H9 (cell line): ENCODE measurements around the gene RAI1. TPM values are rescaled to one million over a fixed set of nuclear protein-coding genes. Genes with fewer than 3 reads are reported as not detected.

Experiments
- DNase-seq: peaks from one replicate; pipeline ENCODE4 v3.0.0-alpha.2; 2017
- H2AFZ ChIP-seq: one replicate; pipeline ENCODE4 v1.6.1; 2013; ENCODE audit warnings: mild to moderate bottlenecking, low read length, control low read depth, moderate library complexity
- H2AK5ac ChIP-seq: 2 replicates; pipeline ENCODE4 v1.6.1; 2013; ENCODE audit warnings: low read length, control low read depth, mixed read lengths; ENCODE audit not compliant: insufficient read length
- H2BK120ac ChIP-seq: one replicate; pipeline ENCODE4 v1.6.1; 2013; ENCODE audit warnings: low read depth, mild to moderate bottlenecking, low read length, control low read depth, inconsistent platforms; ENCODE audit not compliant: poor library complexity, severe bottlenecking
- H2BK12ac ChIP-seq: 2 replicates; pipeline ENCODE4 v1.6.1; 2013; ENCODE audit warnings: low read length, control low read depth, mixed read lengths, low read depth; ENCODE audit not compliant: insufficient read length
- H2BK15ac ChIP-seq: 2 replicates; pipeline ENCODE4 v1.6.1; 2013; ENCODE audit warnings: low read depth, low read length, control low read depth
- H2BK20ac ChIP-seq: one replicate; pipeline ENCODE4 v1.6.1; 2013; ENCODE audit warnings: low read depth, mild to moderate bottlenecking, low read length, control low read depth, inconsistent platforms; ENCODE audit not compliant: poor library complexity, severe bottlenecking
- H2BK5ac ChIP-seq: 2 replicates; pipeline ENCODE4 v1.6.1; 2013; ENCODE audit warnings: low read length, control low read depth, mixed read lengths; ENCODE audit not compliant: insufficient read length
- H3K14ac ChIP-seq: 2 replicates; pipeline ENCODE4 v1.6.1; 2013; ENCODE audit warnings: low read length, control low read depth; ENCODE audit not compliant: insufficient read depth
- H3K18ac ChIP-seq: 2 replicates; pipeline ENCODE4 v1.6.1; 2013; ENCODE audit warnings: low read depth, mild to moderate bottlenecking, mixed read lengths, low read length, control low read depth; ENCODE audit not compliant: insufficient read length
- H3K23ac ChIP-seq: 2 replicates; pipeline ENCODE4 v1.6.1; 2013; ENCODE audit warnings: low read length, control low read depth, mixed read lengths, low read depth; ENCODE audit not compliant: insufficient read length
- H3K23me2 ChIP-seq: 2 replicates; pipeline ENCODE4 v1.6.1; 2013; ENCODE audit warnings: low read depth, mild to moderate bottlenecking, mixed read lengths, low read length, control low read depth; ENCODE audit not compliant: insufficient read length, poor library complexity, severe bottlenecking
- H3K27ac ChIP-seq: 2 replicates; pipeline ENCODE4 v1.5.1; 2013; ENCODE audit warnings: low read length, control low read depth, mixed read lengths, low read depth; ENCODE audit not compliant: insufficient read length
- H3K27me3 ChIP-seq: 2 replicates; pipeline ENCODE4 v1.6.1; 2013; ENCODE audit warnings: low read length, control low read depth, inconsistent platforms; ENCODE audit not compliant: insufficient read depth
- H3K4ac ChIP-seq: 2 replicates; pipeline ENCODE4 v1.6.1; 2013; ENCODE audit warnings: low read depth, mild to moderate bottlenecking, control low read depth, inconsistent platforms, low read length, moderate library complexity
- H3K4me1 ChIP-seq: 2 replicates; pipeline ENCODE4 v1.6.1; 2013; ENCODE audit warnings: low read length, control low read depth, inconsistent platforms; ENCODE audit not compliant: insufficient read depth
- H3K4me2 ChIP-seq: 2 replicates; pipeline ENCODE4 v1.6.1; 2013; ENCODE audit warnings: low read length, control low read depth, mixed read lengths; ENCODE audit not compliant: insufficient read length, insufficient read depth
- H3K56ac ChIP-seq: 2 replicates; pipeline ENCODE4 v1.6.1; 2013; ENCODE audit warnings: low read depth, mild to moderate bottlenecking, mixed read lengths, low read length, control low read depth; ENCODE audit not compliant: insufficient read length
- H3K79me1 ChIP-seq: 2 replicates; pipeline ENCODE4 v1.6.1; 2013; ENCODE audit warnings: low read depth, mild to moderate bottlenecking, moderate library complexity, low read length, control low read depth, inconsistent platforms; ENCODE audit not compliant: insufficient read depth, poor library complexity, severe bottlenecking
- H3K79me2 ChIP-seq: 2 replicates; pipeline ENCODE4 v1.6.1; 2013; ENCODE audit warnings: low read length, control low read depth, inconsistent platforms; ENCODE audit not compliant: insufficient read depth
- H3K9ac ChIP-seq: 2 replicates; pipeline ENCODE4 v1.6.1; 2013; ENCODE audit warnings: low read length, control low read depth, mixed read lengths; ENCODE audit not compliant: insufficient read length; ENCODE audit errors: extremely low read depth
- H3K9me3 ChIP-seq: one replicate; pipeline ENCODE4 v1.6.1; 2013; ENCODE audit warnings: low read depth, low read length, inconsistent platforms; ENCODE audit not compliant: control insufficient read depth
- H3T11ph ChIP-seq: one replicate; pipeline ENCODE4 v1.6.1; 2013; ENCODE audit warnings: mild to moderate bottlenecking, low read length, control low read depth, inconsistent platforms
- H4K20me1 ChIP-seq: one replicate; pipeline ENCODE4 v1.6.1; 2013; ENCODE audit not compliant: control insufficient read depth, insufficient read length, insufficient read depth
- H4K5ac ChIP-seq: 2 replicates; pipeline ENCODE4 v1.6.1; 2013; ENCODE audit warnings: low read depth, mild to moderate bottlenecking, mixed read lengths, low read length, control low read depth; ENCODE audit not compliant: insufficient read length
- H4K8ac ChIP-seq: replicated peaks from 2 replicates; pipeline ENCODE4 v1.6.1; 2013; ENCODE audit warnings: low read length, control low read depth, mixed read lengths, low read depth; ENCODE audit not compliant: insufficient read length
- H4K91ac ChIP-seq: 2 replicates; pipeline ENCODE4 v1.6.1; 2013; ENCODE audit warnings: low read depth, mild to moderate bottlenecking, moderate library complexity, mixed read lengths, low read length, control low read depth; ENCODE audit not compliant: insufficient read length
- H3K27ac Mint-ChIP-seq, 3 experiments: 2 replicates in 2 of 3; 3 replicates in 1 of 3; pipeline ENCODE4 v1.8.0; 2020 to 2021; ENCODE audit warnings: mixed read lengths in 3 of 3, mild to moderate bottlenecking in 1 of 3, moderate library complexity in 1 of 3
- H3K27me3 Mint-ChIP-seq: 2 replicates; pipeline ENCODE4 v1.8.0; 2021; ENCODE audit warnings: low read depth, mild to moderate bottlenecking, moderate library complexity, mixed read lengths
- H3K36me3 Mint-ChIP-seq, 3 experiments: 2 replicates in 2 of 3; 3 replicates in 1 of 3; pipeline ENCODE4 v1.8.0; 2020 to 2021; ENCODE audit warnings: low read depth in 3 of 3, mixed read lengths in 3 of 3; ENCODE audit not compliant: insufficient read depth in 1 of 3
- H3K4me1 Mint-ChIP-seq, 2 experiments: 2 replicates each; pipeline ENCODE4 v1.8.0; 2020; ENCODE audit warnings: mixed read lengths in 2 of 2
- H3K4me3 Mint-ChIP-seq, 2 experiments: 2 replicates in 1 of 2; 3 replicates in 1 of 2; pipeline ENCODE4 v1.8.0; 2020 to 2021; ENCODE audit warnings: mild to moderate bottlenecking in 2 of 2, mixed read lengths in 2 of 2, moderate library complexity in 1 of 2
- H3K9me3 Mint-ChIP-seq, 2 experiments: 2 replicates in 1 of 2; 3 replicates in 1 of 2; pipeline ENCODE4 v1.8.0; 2020; ENCODE audit warnings: mild to moderate bottlenecking in 2 of 2, mixed read lengths in 2 of 2, moderate library complexity in 1 of 2
- WGBS: extraction: QIAGEN DNeasy Blood & Tissue Kit; methylation state at CpG from one replicate; pipeline ENCODE4 v1.1.7; 2013; ENCODE audit warnings: missing lambda C conversion rate, low lambda C conversion rate, mixed read lengths; ENCODE audit not compliant: insufficient read length; ENCODE audit errors: extremely low coverage; 5-methylcytosine and 5-hydroxymethylcytosine counted together
- total RNA-seq: library from RNA; stranded (reverse); gene quantifications from 2 replicates; pipeline ENCODE4 v1.2.1, GENCODE V29; 2021
- TF ChIP-seq, protein P1 (sequence below): fragments of 200-600 bp; sonication (generic); conservative IDR thresholded peaks from 3 replicates; pipeline ENCODE4 v1.8.0; 2021; ENCODE audit warnings: antibody characterized with exemption, mild to moderate bottlenecking

The RAI1 gene
- total RNA-seq, 1 experiment from 2014 or later: 1.5 TPM

DNA sequence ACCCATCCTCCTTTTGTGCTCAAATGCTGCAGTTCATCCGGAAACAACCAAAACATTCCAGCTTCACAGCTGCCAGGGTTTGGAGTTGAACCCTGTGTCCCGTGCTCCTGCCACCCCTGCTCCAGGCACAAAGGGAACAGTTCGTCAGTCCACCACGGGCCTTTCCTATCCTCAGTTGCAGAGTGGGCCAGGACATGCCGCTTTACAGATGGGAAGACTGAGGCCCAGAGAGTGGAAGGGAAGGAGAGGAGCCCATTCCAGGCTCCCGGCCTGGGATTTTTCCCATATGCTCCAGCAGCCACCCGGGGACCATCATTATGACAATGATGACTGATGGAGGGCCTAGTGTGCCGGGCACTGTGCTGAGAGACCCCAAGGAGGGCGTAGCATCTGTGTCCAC is 27.6 kb downstream of the RAI1 start:
- H3K36me3 Mint-ChIP-seq: peaks cover 0 to 2% (median 1%) of the 10 kb centered on the region in 3 experiments; a peak in 3 of 7 replicates
- TF ChIP-seq, protein P1, sequence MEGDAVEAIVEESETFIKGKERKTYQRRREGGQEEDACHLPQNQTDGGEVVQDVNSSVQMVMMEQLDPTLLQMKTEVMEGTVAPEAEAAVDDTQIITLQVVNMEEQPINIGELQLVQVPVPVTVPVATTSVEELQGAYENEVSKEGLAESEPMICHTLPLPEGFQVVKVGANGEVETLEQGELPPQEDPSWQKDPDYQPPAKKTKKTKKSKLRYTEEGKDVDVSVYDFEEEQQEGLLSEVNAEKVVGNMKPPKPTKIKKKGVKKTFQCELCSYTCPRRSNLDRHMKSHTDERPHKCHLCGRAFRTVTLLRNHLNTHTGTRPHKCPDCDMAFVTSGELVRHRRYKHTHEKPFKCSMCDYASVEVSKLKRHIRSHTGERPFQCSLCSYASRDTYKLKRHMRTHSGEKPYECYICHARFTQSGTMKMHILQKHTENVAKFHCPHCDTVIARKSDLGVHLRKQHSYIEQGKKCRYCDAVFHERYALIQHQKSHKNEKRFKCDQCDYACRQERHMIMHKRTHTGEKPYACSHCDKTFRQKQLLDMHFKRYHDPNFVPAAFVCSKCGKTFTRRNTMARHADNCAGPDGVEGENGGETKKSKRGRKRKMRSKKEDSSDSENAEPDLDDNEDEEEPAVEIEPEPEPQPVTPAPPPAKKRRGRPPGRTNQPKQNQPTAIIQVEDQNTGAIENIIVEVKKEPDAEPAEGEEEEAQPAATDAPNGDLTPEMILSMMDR: no peak
- no peak overlapping the region for H3K18ac ChIP-seq
- no peak overlapping the region for H3K56ac ChIP-seq
- no peak overlapping the region for H3K4me2 ChIP-seq
- peaks cover 2% of the 10 kb centered on the region for H4K20me1 ChIP-seq
- no peak overlapping the region for H3K27ac Mint-ChIP-seq
- H3T11ph ChIP-seq: no peak overlapping the region
- no peaks in the 10 kb centered on the region for H3K9me3 ChIP-seq
- H2BK20ac ChIP-seq: no peak overlapping the region
- H3K27me3 ChIP-seq: peaks cover 11% of the 10 kb centered on the region
- H2BK12ac ChIP-seq: no peak overlapping the region
- no peak overlapping the region for H4K91ac ChIP-seq
- no peak overlapping the region for H3K27ac ChIP-seq
- no peaks in the 10 kb centered on the region; a peak in 1 of 5 replicates for H3K9me3 Mint-ChIP-seq
- no peak overlapping the region for H2BK15ac ChIP-seq
- H3K4me1 ChIP-seq: peaks cover 3% of the 10 kb centered on the region; the same call in 1 of the 2 replicates
- H2AFZ ChIP-seq: no peak overlapping the region
- no peak overlapping the region for H2AK5ac ChIP-seq
- WGBS: no CpG with 5 or more reads among the region's 9 CpGs
- no peak overlapping the region for H3K9ac ChIP-seq
- peaks cover 89% of the 10 kb centered on the region for H3K27me3 Mint-ChIP-seq
- H2BK120ac ChIP-seq: no peak overlapping the region
- H3K4me3 Mint-ChIP-seq: no peak overlapping the region
- H3K23me2 ChIP-seq: no peaks in the 10 kb centered on the region
- H3K23ac ChIP-seq: no peak overlapping the region
- no peak overlapping the region for H2BK5ac ChIP-seq
- no peak overlapping the region for H4K5ac ChIP-seq
- no peak overlapping the region for H4K8ac ChIP-seq
- H3K14ac ChIP-seq: no peak overlapping the region
- no peak for DNase-seq
- H3K4me1 Mint-ChIP-seq: peaks cover 30 to 48% of the 10 kb centered on the region in 2 experiments
- H3K4ac ChIP-seq: no peak overlapping the region
- no peaks in the 10 kb centered on the region for H3K79me2 ChIP-seq
- H3K79me1 ChIP-seq: no peaks in the 10 kb centered on the region
